ENCODE measurements around the gene MYH9.

GRCh38 chr22:36289406-36289870, 98.3 kb downstream of the MYH9 start:
- TF ChIP-seq CTCF (IDR thresholded peaks at IDR 0.05; ENCODE audit: low read length) (no peak), EZH2 (optimal IDR thresholded peaks at IDR 0.05; ENCODE audit: low read depth, low read length) (no peak)
